B cell (primary cell): ENCODE results near the gene MIPEP. TPM values are rescaled to one million over a fixed set of nuclear protein-coding genes. Genes with fewer than 3 reads are reported as not detected.

Experiments used
- ATAC-seq: fragments of 200-7000 bp; cut with Tn5 transposase; one replicate; pipeline ENCODE4 v1.10.0; 2021; ENCODE audit warnings: low read depth, mild to moderate bottlenecking, moderate number of reproducible peaks, moderate library complexity
- CTCF ChIA-PET: fragments of 350-600 bp; sonication (Branson Sonifier 250); formaldehyde crosslinking; loops from one replicate; lab custom pipeline; 2021; ENCODE audit warnings: antibody characterized with exemption, inconsistent platforms; lab: Charles Lee
- POLR2A ChIA-PET: fragments of 350-600 bp; sonication (Branson Sonifier 250); formaldehyde crosslinking; loops from one replicate; lab custom pipeline; 2021; ENCODE audit warnings: antibody characterized with exemption; lab: Charles Lee
- DNase-seq: peaks from one replicate; pipeline ENCODE4 v3.0.0; 2013
- H2AFZ ChIP-seq: 2 replicates; pipeline ENCODE4 v1.6.1; 2012; ENCODE audit warnings: mild to moderate bottlenecking, low read depth, low read length; ENCODE audit not compliant: insufficient read depth, poor library complexity, severe bottlenecking
- H3K27ac ChIP-seq, 2 donors: 1 replicate in 1 of 2; 2 replicates in 1 of 2; pipeline ENCODE4 v1.5.1; 2012 to 2013; ENCODE audit warnings: low read length in 2 of 2, mild to moderate bottlenecking in 2 of 2, moderate library complexity in 1 of 2
- H3K27me3 ChIP-seq, 4 experiments: fragments of 200-600 bp in 1 of 4; sonication (generic) in 1 of 4; replicated peaks in 1 of 4; 1 replicate in 2 of 4; 2 replicates in 2 of 4; pipeline versions ENCODE4 v1.6.1 to v1.7.0; 2013 to 2016; ENCODE audit warnings: low read length in 3 of 4, mild to moderate bottlenecking in 2 of 4, mixed read lengths in 1 of 4, moderate library complexity in 1 of 4; ENCODE audit not compliant: insufficient read depth in 4 of 4, control insufficient read depth in 3 of 4; ENCODE audit errors: control extremely low read depth in 1 of 4
- H3K36me3 ChIP-seq, 2 experiments: replicated peaks in 1 of 2; 1 replicate in 1 of 2; 2 replicates in 1 of 2; pipeline versions ENCODE4 v1.6.1 to v1.7.1; 2013; ENCODE audit warnings: low read length in 1 of 2; ENCODE audit not compliant: insufficient read depth in 2 of 2, control insufficient read depth in 1 of 2; ENCODE audit errors: control extremely low read depth in 1 of 2, extremely low read depth in 1 of 2
- H3K4me1 ChIP-seq, 2 donors: fragments of 200-600 bp in 1 of 2; sonication (generic) in 1 of 2; 1 replicate in 1 of 2; 2 replicates in 1 of 2; pipeline versions ENCODE4 v1.5.1 to v1.6.1; 2013 to 2017; ENCODE audit warnings: low read length in 2 of 2; ENCODE audit not compliant: control insufficient read depth in 2 of 2, insufficient read depth in 2 of 2
- H3K4me2 ChIP-seq: replicated peaks from 2 replicates; pipeline ENCODE3; 2012; ENCODE audit warnings: mild to moderate bottlenecking, low read depth, low read length; ENCODE audit not compliant: poor library complexity, severe bottlenecking
- H3K4me3 ChIP-seq, 5 experiments: fragments of 200-600 bp in 1 of 5; sonication (generic) in 1 of 5; 1 replicate in 3 of 5; 2 replicates in 2 of 5; pipeline versions ENCODE4 v1.5.1 to v1.7.0; 2011 to 2016; ENCODE audit warnings: low read length in 4 of 5, mild to moderate bottlenecking in 4 of 5, low read depth in 2 of 5, control low read depth in 1 of 5, moderate library complexity in 1 of 5; ENCODE audit not compliant: insufficient read depth in 1 of 5; ENCODE audit errors: control extremely low read depth in 1 of 5, extremely low read depth in 1 of 5
- H3K79me2 ChIP-seq: fragments of 200-600 bp; sonication (generic); one replicate; pipeline ENCODE4 v1.6.0; 2016; ENCODE audit warnings: low read length; ENCODE audit not compliant: control insufficient read depth, insufficient read depth
- H3K9ac ChIP-seq: fragments of 200-600 bp; sonication (generic); 2 replicates; pipeline ENCODE4 v1.6.1; 2017; ENCODE audit warnings: mild to moderate bottlenecking, low read length, moderate library complexity
- H3K9me3 ChIP-seq, 3 donors: one replicate each; pipeline versions ENCODE4 v1.6.1 to v1.7.1; 2013; ENCODE audit warnings: low read length in 2 of 3; ENCODE audit not compliant: control insufficient read depth in 2 of 3, insufficient read depth in 1 of 3; ENCODE audit errors: control extremely low read depth in 1 of 3
- H4K20me1 ChIP-seq: 2 replicates; pipeline ENCODE4 v1.6.0; 2012; ENCODE audit warnings: mild to moderate bottlenecking, low read length; ENCODE audit not compliant: insufficient read depth, control insufficient read depth, poor library complexity, severe bottlenecking
- H3K27ac Mint-ChIP-seq: one replicate; pipeline ENCODE4 v1.8.0; 2021; ENCODE audit warnings: mixed read lengths
- H3K27me3 Mint-ChIP-seq: one replicate; pipeline ENCODE4 v1.8.0; 2021; ENCODE audit warnings: mixed read lengths
- H3K4me1 Mint-ChIP-seq: one replicate; pipeline ENCODE4 v1.8.0; 2021; ENCODE audit warnings: mixed read lengths
- H3K4me3 Mint-ChIP-seq: one replicate; pipeline ENCODE4 v1.8.0; 2021; ENCODE audit warnings: mixed read lengths
- H3K9me3 Mint-ChIP-seq: one replicate; pipeline ENCODE4 v1.8.0; 2022; ENCODE audit warnings: mixed read lengths; ENCODE audit not compliant: insufficient read depth
- CTCF ChIP-seq: fragments of 200-600 bp; IDR thresholded peaks from one replicate; pipeline ENCODE4 v1.8.0; 2022; ENCODE audit warnings: antibody characterized with exemption, mild to moderate bottlenecking
- EZH2 ChIP-seq: IDR thresholded peaks from 2 replicates; pipeline ENCODE4 v1.6.1; 2012; ENCODE audit warnings: borderline replicate concordance, low read depth, mild to moderate bottlenecking, moderate library complexity, low read length; ENCODE audit not compliant: insufficient read depth, poor library complexity, severe bottlenecking
- WGBS: methylation state at CpG from one replicate; pipeline ENCODE4 v1.1.5; 2013; ENCODE audit warnings: missing lambda C conversion rate; ENCODE audit not compliant: insufficient coverage; 5-methylcytosine and 5-hydroxymethylcytosine counted together
- intact Hi-C: fragments of 100-400 bp; cut with micrococcal nuclease; formaldehyde crosslinking; loops from one replicate; pipeline ENCODE4 v1.10.0; 2022
- polyA plus RNA-seq: library from polyadenylated mRNA; depleted of rRNA; stranded (reverse); fragments of >200 nt; gene quantifications from 2 replicates; pipeline ENCODE4 v1.2.3, GENCODE V29; 2012
- total RNA-seq, 2 donors: library from RNA; stranded (reverse); fragments of 120-200 nt in 1 of 2; gene quantifications; 1 replicate in 1 of 2; 2 replicates in 1 of 2; pipeline versions ENCODE4 v1.2.3 to v1.2.4, GENCODE V29; 2013 to 2022

MIPEP gene
- total and polyA plus RNA-seq, 2 donors (not counting 1 experiment from before 2014, with no cell fraction given) = 6.2 to 16.9 TPM

- no peaks in the 10 kb centered on the region for H3K36me3 ChIP-seq
- peaks cover 0 to 11% (median 0%) of the 10 kb centered on the region in 3 donors for H3K9me3 ChIP-seq
- ATAC-seq (no peak), DNase-seq (no peak)
- no peaks in the 10 kb centered on the region for H4K20me1 ChIP-seq
- Mint-ChIP-seq H3K4me1 (peaks cover 4% of the 10 kb centered on the region), H3K4me3 (no peak overlapping the region), H3K27me3 (peaks cover 19% of the 10 kb centered on the region), H3K27ac (no peak overlapping the region), H3K9me3 (peaks cover 4% of the 10 kb centered on the region)
- H2AFZ ChIP-seq = no peak overlapping the region
- ChIA-PET POLR2A (no interaction called here), CTCF (no interaction called here)
- no peaks in the 10 kb centered on the region for H3K79me2 ChIP-seq
- no peaks in the 10 kb centered on the region for H3K4me1 ChIP-seq
- no peak overlapping the region for H3K27ac ChIP-seq
- no peak overlapping the region for H3K4me2 ChIP-seq
- H3K4me3 ChIP-seq = no peak overlapping the region
- 91% methylated on average over 14 of the region's 19 CpGs for WGBS
- peaks cover 0 to 6% (median 0%) of the 10 kb centered on the region in 4 experiments for H3K27me3 ChIP-seq
- intact Hi-C loops = no loop called here
- no peak overlapping the region for H3K9ac ChIP-seq
- no peak for TF ChIP-seq EZH2
- no peak for TF ChIP-seq CTCF
Observed at GRCh38 chr13:23715092-23715761, 174.0 kb downstream of the MIPEP start.

GRCh38 chr13:23714672-23715071 is 174.5 kb downstream of the MIPEP start:
- intact Hi-C loops = no loop called here
- Mint-ChIP-seq H3K9me3 (peaks cover 4% of the 10 kb centered on the region), H3K4me1 (peaks cover 4% of the 10 kb centered on the region), H3K4me3 (no peak overlapping the region), H3K27me3 (peaks cover 19% of the 10 kb centered on the region), H3K27ac (no peak overlapping the region)
- no peaks in the 10 kb centered on the region for H3K4me1 ChIP-seq
- no peak overlapping the region for H2AFZ ChIP-seq
- 43% methylated on average over 4 of the region's 5 CpGs for WGBS
- no peak for TF ChIP-seq CTCF
- TF ChIP-seq EZH2 = no peak
- ChIA-PET POLR2A (no interaction called here), CTCF (no interaction called here)
- H3K9ac ChIP-seq = no peak overlapping the region
- ATAC-seq = no peak
- H3K79me2 ChIP-seq = no peaks in the 10 kb centered on the region
- no peaks in the 10 kb centered on the region for H4K20me1 ChIP-seq
- H3K27me3 ChIP-seq = peaks cover 0 to 6% (median 0%) of the 10 kb centered on the region in 4 experiments
- H3K9me3 ChIP-seq = peaks cover 0 to 11% (median 0%) of the 10 kb centered on the region in 3 donors
- H3K27ac ChIP-seq = no peak overlapping the region
- no peak overlapping the region for H3K4me3 ChIP-seq
- H3K4me2 ChIP-seq = no peak overlapping the region
- no peak for DNase-seq
- no peaks in the 10 kb centered on the region for H3K36me3 ChIP-seq
